MM.1S (cell line): ENCODE data around the gene NDUFB11.

ENCODE experiments used
- DNase-seq: peaks from one replicate; pipeline ENCODE4 v3.0.0-alpha.2; 2015
- H2AFZ ChIP-seq: fragments of 300-600 bp; sonication (generic); 2 replicates; pipeline ENCODE4 v1.6.0; 2016; ENCODE audit warnings: antibody characterized with exemption, low read length
- H3F3A ChIP-seq: fragments of 300-600 bp; sonication (generic); 2 replicates; pipeline ENCODE4 v1.6.1; 2016; ENCODE audit warnings: mild to moderate bottlenecking, antibody characterized with exemption, low read length, moderate library complexity, mixed read lengths; ENCODE audit not compliant: insufficient read depth
- H3K27ac ChIP-seq: fragments of 300-600 bp; sonication (generic); 2 replicates; pipeline ENCODE4 v1.5.1; 2016; ENCODE audit warnings: mild to moderate bottlenecking, low read length
- H3K27me3 ChIP-seq: fragments of 300-600 bp; sonication (generic); replicated peaks from 2 replicates; pipeline ENCODE4 v1.6.0; 2016; ENCODE audit warnings: low read length; ENCODE audit not compliant: insufficient read depth
- H3K36me3 ChIP-seq: fragments of 300-600 bp; sonication (generic); replicated peaks from 2 replicates; pipeline ENCODE4 v1.6.1; 2016; ENCODE audit warnings: mild to moderate bottlenecking, low read length, mixed read lengths; ENCODE audit not compliant: insufficient read depth
- H3K4me1 ChIP-seq: fragments of 300-600 bp; sonication (generic); 2 replicates; pipeline ENCODE4 v1.6.1; 2016; ENCODE audit warnings: low read length, mixed read lengths
- H3K4me2 ChIP-seq: fragments of 300-600 bp; sonication (generic); 2 replicates; pipeline ENCODE4 v1.6.0; 2016; ENCODE audit warnings: low read depth, low read length
- H3K4me3 ChIP-seq: fragments of 300-600 bp; sonication (generic); 2 replicates; pipeline ENCODE4 v1.5.1; 2016; ENCODE audit warnings: low read length, mixed read lengths
- H3K79me2 ChIP-seq: fragments of 300-600 bp; sonication (generic); 2 replicates; pipeline ENCODE4 v1.6.1; 2016; ENCODE audit warnings: mixed run types, low read length, mixed read lengths
- H3K9ac ChIP-seq: fragments of 300-600 bp; sonication (generic); 2 replicates; pipeline ENCODE4 v1.6.1; 2016; ENCODE audit warnings: low read length, mixed read lengths
- H3K9me2 ChIP-seq: fragments of 300-600 bp; sonication (generic); replicated peaks from 2 replicates; pipeline ENCODE4 v1.6.1; 2016; ENCODE audit warnings: mild to moderate bottlenecking, low read length, mixed read lengths; ENCODE audit not compliant: insufficient read depth
- H3K9me3 ChIP-seq: fragments of 300-600 bp; sonication (generic); replicated peaks from 2 replicates; pipeline ENCODE4 v1.6.1; 2016; ENCODE audit warnings: mild to moderate bottlenecking, low read length, mixed read lengths; ENCODE audit not compliant: insufficient read depth
- H4K20me1 ChIP-seq: fragments of 300-600 bp; sonication (generic); 2 replicates; pipeline ENCODE4 v1.6.1; 2016; ENCODE audit warnings: mild to moderate bottlenecking, low read length, moderate library complexity, mixed read lengths; ENCODE audit not compliant: insufficient read depth
- CTCF ChIP-seq: fragments of 300-600 bp; sonication (generic); IDR thresholded peaks from 2 replicates; pipeline ENCODE4 v1.5.1; 2016; ENCODE audit warnings: antibody characterized with exemption, low read length, mixed read lengths
- EZH2 ChIP-seq: fragments of 300-600 bp; sonication (generic); optimal IDR thresholded peaks from 2 replicates; pipeline ENCODE3; 2017; ENCODE audit warnings: low read depth, mild to moderate bottlenecking, antibody characterized with exemption, low read length, mixed read lengths
- EZH2phosphoT487 ChIP-seq: fragments of 300-600 bp; sonication (generic); IDR thresholded peaks from 2 replicates; pipeline ENCODE4 v1.6.1; 2018; ENCODE audit warnings: antibody characterized with exemption, low read length

The NDUFB11 gene

DNA sequence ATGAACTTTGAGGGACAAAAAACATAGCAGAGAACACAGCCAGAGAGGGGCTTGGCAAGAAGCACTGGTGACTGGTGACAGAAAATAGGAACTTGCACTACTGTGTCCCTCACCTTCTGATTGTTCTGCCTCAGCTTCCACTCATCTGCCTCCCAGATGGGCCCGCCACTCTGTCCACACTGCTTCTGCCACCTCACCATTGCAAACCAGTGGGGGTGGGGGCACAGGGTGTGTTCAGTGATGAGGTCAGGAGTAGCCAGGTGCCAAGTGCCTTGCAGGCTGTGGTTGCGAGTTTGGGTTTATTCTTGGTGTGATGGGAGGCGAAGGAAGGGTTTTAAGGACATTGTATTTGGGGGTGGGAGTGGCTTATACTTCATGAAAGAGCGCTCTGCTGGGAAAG, 40.0 kb upstream of the NDUFB11 start:
- Histone ChIP-seq H3K27me3 (no peaks in the 10 kb centered on the region), H3K4me3 (no peak overlapping the region), H3K79me2 (no peaks in the 10 kb centered on the region), H4K20me1 (no peaks in the 10 kb centered on the region), H3F3A (peaks cover 5% of the 10 kb centered on the region; the same call in 1 of the 2 replicates), H3K4me1 (no peaks in the 10 kb centered on the region), H2AFZ (no peak overlapping the region), H3K27ac (no peak overlapping the region), H3K9me3 (no peaks in the 10 kb centered on the region), H3K36me3 (no peaks in the 10 kb centered on the region), H3K4me2 (no peak overlapping the region), H3K9ac (no peak overlapping the region), H3K9me2 (no peaks in the 10 kb centered on the region)
- no peak for DNase-seq
- TF ChIP-seq EZH2phosphoT487 (no peak), CTCF (no peak)

DNA sequence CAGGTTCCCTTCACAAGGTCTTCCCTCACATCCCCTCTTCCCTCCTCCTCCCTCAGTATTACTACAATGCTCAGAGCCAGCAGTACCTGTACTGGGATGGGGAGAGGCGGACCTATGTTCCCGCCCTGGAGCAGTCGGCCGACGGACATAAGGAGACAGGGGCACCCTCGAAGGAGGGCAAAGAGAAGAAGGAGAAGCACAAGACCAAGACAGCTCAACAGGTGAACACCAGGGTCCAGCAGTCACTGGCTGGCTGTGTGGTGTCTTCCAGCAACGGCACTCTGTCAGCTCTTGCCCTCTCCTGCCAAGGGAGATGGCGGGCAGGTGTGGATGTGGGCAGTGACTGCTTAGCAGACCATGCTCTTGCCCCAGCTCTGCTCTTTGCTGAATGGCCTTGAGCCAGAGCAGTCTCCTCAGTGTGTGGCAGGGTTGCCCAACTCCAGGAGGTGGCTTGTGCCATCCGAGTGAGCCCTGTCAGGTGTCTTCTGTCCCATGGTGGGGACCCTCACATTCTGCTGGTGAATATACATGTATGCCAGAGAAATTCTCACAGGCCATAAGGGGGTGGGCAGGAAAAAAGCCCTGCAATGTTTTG, 37.7 kb upstream of the NDUFB11 start:
- no peaks in the 10 kb centered on the region for H4K20me1 ChIP-seq
- no peak overlapping the region for H3K9ac ChIP-seq
- H3K4me3 ChIP-seq: no peak overlapping the region

GRCh38 chrX:47181301-47181700, 36.8 kb upstream of the NDUFB11 start:
- no peak for DNase-seq
- H3K4me3 ChIP-seq: no peak overlapping the region
- H3K4me1 ChIP-seq: no peaks in the 10 kb centered on the region
- no peak overlapping the region for H3K4me2 ChIP-seq
- no peak overlapping the region for H2AFZ ChIP-seq
- H3K27me3 ChIP-seq: no peaks in the 10 kb centered on the region
- no peaks in the 10 kb centered on the region for H3F3A ChIP-seq
- H3K9me3 ChIP-seq: no peaks in the 10 kb centered on the region
- no peak overlapping the region for H3K9ac ChIP-seq
- H3K9me2 ChIP-seq: no peaks in the 10 kb centered on the region
- no peaks in the 10 kb centered on the region for H4K20me1 ChIP-seq
- TF ChIP-seq EZH2: no peak
- no peak for TF ChIP-seq CTCF
- no peak for TF ChIP-seq EZH2phosphoT487
- no peaks in the 10 kb centered on the region for H3K79me2 ChIP-seq
- no peak overlapping the region for H3K27ac ChIP-seq
- H3K36me3 ChIP-seq: no peaks in the 10 kb centered on the region

More for the DNA sequence above, 37.7 kb upstream of the NDUFB11 start:
- no peak overlapping the region for H3K27ac ChIP-seq
- no peaks in the 10 kb centered on the region for H3K79me2 ChIP-seq
- no peaks in the 10 kb centered on the region for H3K4me1 ChIP-seq
- DNase-seq: no peak
- no peak overlapping the region for H3K4me2 ChIP-seq
- TF ChIP-seq EZH2phosphoT487: no peak
- TF ChIP-seq EZH2: no peak
- no peak for TF ChIP-seq CTCF
- no peaks in the 10 kb centered on the region for H3F3A ChIP-seq
- H3K9me2 ChIP-seq: no peaks in the 10 kb centered on the region
- H3K36me3 ChIP-seq: no peaks in the 10 kb centered on the region
- H3K27me3 ChIP-seq: no peaks in the 10 kb centered on the region
- no peaks in the 10 kb centered on the region for H3K9me3 ChIP-seq
- H2AFZ ChIP-seq: no peak overlapping the region
